NCI-H1105 treated with DMSO at 0.1 percent for 48 hours (cell line): Measurements from ENCODE around the gene NELFE.
"Not testable (repeated sequence)": the region's sequence is repeated elsewhere in the genome, so short reads cannot be mapped to it uniquely, and the experiment has no call there.

Experiments
- DNase-seq: peaks from one replicate; lab custom pipeline; 2025; lab: John Stamatoyannopoulos, UW

Gene NELFE

GRCh38 chr6:31958741-31959739 is at the start of gene NELFE, which contains the start of gene SKIC2:
TSS of gene NELFE (minus strand) at chr6:31958971. CDS start at chr6:31958446, 525 bp downstream.
TSS of gene SKIC2 (plus strand) at chr6:31959175. CDS start at chr6:31959193, 18 bp downstream.
- DNase-seq: peak; percentile 97

- DNase-seq: not testable (repeated sequence)
Observed at GRCh38 chr6:32008037-32008436, 49.3 kb upstream of the NELFE start.

- not testable (repeated sequence) for DNase-seq
Observed at GRCh38 chr6:32007086-32007485, 48.3 kb upstream of the NELFE start.

GRCh38 chr6:32005991-32006529 is 47.3 kb upstream of the NELFE start:
- DNase-seq: not testable (repeated sequence)

GRCh38 chr6:32005538-32005880 is 46.7 kb upstream of the NELFE start:
- DNase-seq: not testable (repeated sequence)

GRCh38 chr6:32004864-32005537 is 46.2 kb upstream of the NELFE start:
- not testable (repeated sequence) for DNase-seq

GRCh38 chr6:32004393-32004792 is 45.6 kb upstream of the NELFE start:
- not testable (repeated sequence) for DNase-seq

- not testable (repeated sequence) for DNase-seq
Observed at GRCh38 chr6:32003301-32003700, 44.5 kb upstream of the NELFE start.

GRCh38 chr6:32002546-32003268 is 43.9 kb upstream of the NELFE start:
- not testable (repeated sequence) for DNase-seq

- not testable (repeated sequence) for DNase-seq
Observed at GRCh38 chr6:31996385-31996784, 37.6 kb upstream of the NELFE start.

- DNase-seq: not testable (repeated sequence)
Observed at GRCh38 chr6:31994421-31994820, 35.6 kb upstream of the NELFE start.

GRCh38 chr6:31989363-31989762 is 30.6 kb upstream of the NELFE start:
- not testable (repeated sequence) for DNase-seq

- not testable (repeated sequence) for DNase-seq
Observed at GRCh38 chr6:31981744-31982143, 23.0 kb upstream of the NELFE start, which contains the start of gene C4A. TSS of gene C4A (plus strand) at chr6:31982057. CDS start at chr6:31982108, 51 bp downstream.

- not testable (repeated sequence) for DNase-seq
Observed at GRCh38 chr6:31980998-31981397, 22.2 kb upstream of the NELFE start.

GRCh38 chr6:31980195-31980876 is 21.6 kb upstream of the NELFE start:
- not testable (repeated sequence) for DNase-seq

- no peak for DNase-seq
Observed at GRCh38 chr6:31979238-31979898, 20.6 kb upstream of the NELFE start.

GRCh38 chr6:31978831-31979230 is 20.1 kb upstream of the NELFE start:
- DNase-seq: no peak

- DNase-seq: no peak
Observed at GRCh38 chr6:31977816-31978431, 19.2 kb upstream of the NELFE start.

GRCh38 chr6:31976065-31976464 is 17.3 kb upstream of the NELFE start:
- not testable (repeated sequence) for DNase-seq
